HEK293 (cell line): ENCODE data around the gene LCN12.

ENCODE experiments used
- HOXC10 ChIP-seq: sonication (generic); formaldehyde crosslinking; IDR thresholded peaks from 2 replicates; pipeline ENCODE4 v1.8.1; 2023; ENCODE audit warnings: mild to moderate bottlenecking, missing genetic modification reagents
- MEIS1 ChIP-seq: sonication (generic); formaldehyde crosslinking; IDR thresholded peaks from 2 replicates; pipeline ENCODE4 v1.8.1; 2022; ENCODE audit warnings: missing genetic modification reagents, mild to moderate bottlenecking, borderline replicate concordance
- ZFP3 ChIP-seq: fragments of 450-650 bp; formaldehyde crosslinking; IDR thresholded peaks from 2 replicates; pipeline ENCODE4 v1.5.1; 2016; ENCODE audit warnings: low read depth, missing biosample characterization, missing genetic modification characterization
- ZNF10 ChIP-seq: fragments of 450-650 bp; formaldehyde crosslinking; IDR thresholded peaks from 2 replicates; pipeline ENCODE4 v1.5.1; 2017; ENCODE audit warnings: missing biosample characterization, missing genetic modification characterization
- ZNF138 ChIP-seq: fragments of 450-650 bp; formaldehyde crosslinking; IDR thresholded peaks from 2 replicates; pipeline ENCODE4 v1.5.1; 2016; ENCODE audit warnings: missing biosample characterization, missing genetic modification characterization, borderline replicate concordance
- ZNF274 ChIP-seq, 2 experiments: fragments of 200-500 bp in 1 of 2; fragments of 450-650 bp in 1 of 2; sonication (Bioruptor generic) in 1 of 2; formaldehyde crosslinking in 1 of 2; IDR thresholded peaks; 2 replicates each; pipeline versions ENCODE4 v1.5.1 to v1.6.1; 2014 to 2016; ENCODE audit warnings: borderline replicate concordance in 1 of 2, inconsistent platforms in 1 of 2, low read length in 1 of 2, missing biosample characterization in 1 of 2, missing genetic modification characterization in 1 of 2
- ZNF585B ChIP-seq: fragments of 450-650 bp; formaldehyde crosslinking; IDR thresholded peaks from 2 replicates; pipeline ENCODE4 v1.5.1; 2016; ENCODE audit warnings: missing biosample characterization, missing genetic modification characterization
- ZSCAN16 ChIP-seq: fragments of 450-650 bp; formaldehyde crosslinking; IDR thresholded peaks from 2 replicates; pipeline ENCODE4 v1.5.1; 2016; ENCODE audit warnings: missing biosample characterization, missing genetic modification characterization
- TF ChIP-seq, protein P1 (sequence below): fragments of 450-650 bp; formaldehyde crosslinking; IDR thresholded peaks from 2 replicates; pipeline ENCODE4 v1.5.1; 2016; ENCODE audit warnings: missing biosample characterization, missing genetic modification characterization
- TF ChIP-seq, protein P2 (sequence below): fragments of 450-650 bp; formaldehyde crosslinking; IDR thresholded peaks from 2 replicates; pipeline ENCODE4 v1.5.1; 2016; ENCODE audit warnings: missing biosample characterization, missing genetic modification characterization, low read depth

DNA sequence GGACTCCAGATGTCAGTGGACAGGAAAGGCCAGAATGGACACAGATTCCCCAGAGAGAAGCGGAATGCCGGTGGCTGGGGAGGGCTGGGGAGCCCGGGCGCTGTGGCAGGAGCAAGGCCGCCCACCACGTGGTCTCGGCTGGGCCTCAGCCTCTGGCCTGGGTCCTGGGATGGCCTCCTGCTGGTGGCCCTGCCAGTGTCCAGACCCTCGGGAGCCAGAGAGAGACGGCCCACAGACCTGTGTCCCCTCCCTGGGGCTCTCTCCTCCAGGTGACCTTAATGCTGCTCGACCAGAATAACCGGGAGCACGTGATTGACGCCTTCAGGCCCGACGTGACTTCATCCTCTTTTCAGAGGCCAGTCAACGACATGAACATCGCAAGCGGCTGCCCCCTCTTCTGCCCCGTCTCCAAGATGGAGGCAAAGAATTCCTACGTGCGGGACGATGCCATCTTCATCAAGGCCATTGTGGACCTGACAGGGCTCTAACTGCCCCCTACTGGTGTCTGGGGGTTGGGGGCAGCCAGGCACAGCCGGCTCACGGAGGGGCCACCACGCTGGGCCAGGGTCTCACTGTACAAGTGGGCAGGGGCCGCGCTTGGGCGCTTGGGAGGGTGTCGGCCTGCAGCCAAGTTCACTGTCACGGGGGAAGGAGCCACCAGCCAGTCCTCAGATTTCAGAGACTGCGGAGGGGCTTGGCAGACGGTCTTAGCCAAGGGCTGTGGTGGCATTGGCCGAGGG lies 26.5 kb upstream of the LCN12 start:
- TF ChIP-seq, protein P1, sequence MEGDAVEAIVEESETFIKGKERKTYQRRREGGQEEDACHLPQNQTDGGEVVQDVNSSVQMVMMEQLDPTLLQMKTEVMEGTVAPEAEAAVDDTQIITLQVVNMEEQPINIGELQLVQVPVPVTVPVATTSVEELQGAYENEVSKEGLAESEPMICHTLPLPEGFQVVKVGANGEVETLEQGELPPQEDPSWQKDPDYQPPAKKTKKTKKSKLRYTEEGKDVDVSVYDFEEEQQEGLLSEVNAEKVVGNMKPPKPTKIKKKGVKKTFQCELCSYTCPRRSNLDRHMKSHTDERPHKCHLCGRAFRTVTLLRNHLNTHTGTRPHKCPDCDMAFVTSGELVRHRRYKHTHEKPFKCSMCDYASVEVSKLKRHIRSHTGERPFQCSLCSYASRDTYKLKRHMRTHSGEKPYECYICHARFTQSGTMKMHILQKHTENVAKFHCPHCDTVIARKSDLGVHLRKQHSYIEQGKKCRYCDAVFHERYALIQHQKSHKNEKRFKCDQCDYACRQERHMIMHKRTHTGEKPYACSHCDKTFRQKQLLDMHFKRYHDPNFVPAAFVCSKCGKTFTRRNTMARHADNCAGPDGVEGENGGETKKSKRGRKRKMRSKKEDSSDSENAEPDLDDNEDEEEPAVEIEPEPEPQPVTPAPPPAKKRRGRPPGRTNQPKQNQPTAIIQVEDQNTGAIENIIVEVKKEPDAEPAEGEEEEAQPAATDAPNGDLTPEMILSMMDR (tag by site-specific recombination), result no peak
- TF ChIP-seq MEIS1 (CRISPR knock-in tag), result no peak
- no peak for TF ChIP-seq ZNF138 (tag by site-specific recombination)
- TF ChIP-seq HOXC10 (CRISPR knock-in tag), result no peak
- TF ChIP-seq, protein P2, sequence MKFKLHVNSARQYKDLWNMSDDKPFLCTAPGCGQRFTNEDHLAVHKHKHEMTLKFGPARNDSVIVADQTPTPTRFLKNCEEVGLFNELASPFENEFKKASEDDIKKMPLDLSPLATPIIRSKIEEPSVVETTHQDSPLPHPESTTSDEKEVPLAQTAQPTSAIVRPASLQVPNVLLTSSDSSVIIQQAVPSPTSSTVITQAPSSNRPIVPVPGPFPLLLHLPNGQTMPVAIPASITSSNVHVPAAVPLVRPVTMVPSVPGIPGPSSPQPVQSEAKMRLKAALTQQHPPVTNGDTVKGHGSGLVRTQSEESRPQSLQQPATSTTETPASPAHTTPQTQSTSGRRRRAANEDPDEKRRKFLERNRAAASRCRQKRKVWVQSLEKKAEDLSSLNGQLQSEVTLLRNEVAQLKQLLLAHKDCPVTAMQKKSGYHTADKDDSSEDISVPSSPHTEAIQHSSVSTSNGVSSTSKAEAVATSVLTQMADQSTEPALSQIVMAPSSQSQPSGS (tag by site-specific recombination), result no peak
- no peak for TF ChIP-seq ZFP3 (tag by site-specific recombination)
- no peak for TF ChIP-seq ZSCAN16
- no peak for TF ChIP-seq ZNF585B (tag by site-specific recombination)
- no peak for TF ChIP-seq ZNF274 (IDR thresholded peaks at IDR 0.05; ENCODE audit: low read length)
- TF ChIP-seq ZNF274 (tag by site-specific recombination; IDR thresholded peaks at IDR 0.05; ENCODE audit: borderline replicate concordance), result no peak
- no peak for TF ChIP-seq ZNF10 (tag by site-specific recombination)
